Islet of Langerhans (tissue), 1 donor: ENCODE measurements around the gene RAB33A.
"Not testable (repeated sequence)": the region's sequence is repeated elsewhere in the genome, so short reads cannot be mapped to it uniquely, and the experiment has no call there.

ENCODE experiments used
- FAIRE-seq: peaks from one replicate; lab custom pipeline; 2011; peaks lifted over from hg19 to GRCh38; lab: Jason Lieb, UNC

RAB33A gene

GRCh38 chrX:130172127-130172845 lies 524 bp downstream of the RAB33A start:
- no peak for FAIRE-seq

DNA sequence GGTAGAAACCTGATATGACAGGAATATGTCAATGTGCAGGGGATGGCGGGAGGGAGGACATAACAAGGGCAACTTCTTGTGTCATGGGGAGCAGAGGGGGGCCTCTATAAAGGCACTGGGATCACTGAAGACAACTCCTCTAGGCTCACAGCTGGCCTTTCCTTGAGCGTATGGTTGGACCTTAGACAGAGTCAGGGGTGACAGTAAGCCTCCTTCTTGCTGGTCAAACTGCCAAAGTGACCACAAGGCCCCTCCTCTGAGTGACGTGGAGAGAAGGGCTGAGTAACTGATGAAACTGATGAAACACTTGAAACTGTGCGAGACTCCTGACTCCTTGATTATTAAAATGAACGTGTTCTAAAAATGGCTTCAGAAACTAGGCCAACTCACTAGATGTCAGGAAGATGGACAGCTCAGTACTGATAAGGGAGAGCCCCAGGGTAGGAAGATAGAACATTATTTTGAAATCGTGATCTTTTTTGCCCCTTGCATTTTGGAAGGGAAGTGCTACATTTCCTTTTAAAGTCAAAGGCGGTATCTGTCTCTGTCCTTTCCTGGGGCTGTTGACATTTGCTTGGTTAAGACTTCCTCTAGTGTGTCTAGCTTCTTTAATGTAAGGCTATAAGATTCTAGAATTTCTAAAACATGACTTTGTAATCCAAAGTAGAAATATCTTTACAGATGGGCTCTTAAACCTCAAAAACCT lies 1.6 kb downstream of the RAB33A start:
- FAIRE-seq, result no peak

DNA sequence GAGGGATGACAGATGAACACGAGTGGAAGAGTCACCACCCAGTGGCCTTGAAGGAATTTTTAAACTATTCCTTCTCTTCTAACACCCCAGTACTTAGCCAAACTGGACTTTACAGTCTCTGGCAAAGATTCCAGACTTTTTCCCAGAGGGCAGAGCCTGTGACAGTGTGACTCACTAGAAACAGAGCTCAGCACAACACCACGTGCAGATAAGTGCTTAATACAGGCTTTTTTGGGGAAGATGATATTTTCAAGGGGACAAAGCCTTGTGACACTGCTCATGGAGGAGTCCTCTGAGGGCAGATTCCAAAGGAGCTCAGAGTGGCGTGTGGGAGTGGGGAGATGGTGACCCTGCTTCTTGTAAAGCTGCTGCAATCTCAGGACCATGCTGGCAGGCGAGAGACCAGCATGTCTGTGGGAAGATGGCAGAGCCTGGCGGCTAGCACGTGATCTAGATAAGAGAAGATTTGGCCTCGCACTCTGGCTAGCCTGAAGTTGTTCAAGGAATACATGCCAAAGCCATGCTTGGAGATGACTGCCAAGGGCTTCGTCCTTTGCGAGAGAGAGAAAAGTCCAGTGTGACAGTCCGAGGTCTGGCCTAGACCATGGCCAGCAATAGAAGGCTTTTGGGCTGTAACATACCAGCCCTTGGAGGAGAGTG lies 2.4 kb downstream of the RAB33A start:
- FAIRE-seq, result no peak

- FAIRE-seq, result no peak
Measured at GRCh38 chrX:130174937-130175336, 3.2 kb downstream of the RAB33A start.

GRCh38 chrX:130176354-130176776 lies 4.6 kb downstream of the RAB33A start:
- FAIRE-seq, result no peak

- FAIRE-seq, result no peak
Measured at GRCh38 chrX:130176942-130177341, 5.2 kb downstream of the RAB33A start.

- FAIRE-seq, result no peak
Measured at GRCh38 chrX:130179170-130179569, 7.4 kb downstream of the RAB33A start.

- no peak for FAIRE-seq
Measured at GRCh38 chrX:130179579-130180215, 7.9 kb downstream of the RAB33A start.

DNA sequence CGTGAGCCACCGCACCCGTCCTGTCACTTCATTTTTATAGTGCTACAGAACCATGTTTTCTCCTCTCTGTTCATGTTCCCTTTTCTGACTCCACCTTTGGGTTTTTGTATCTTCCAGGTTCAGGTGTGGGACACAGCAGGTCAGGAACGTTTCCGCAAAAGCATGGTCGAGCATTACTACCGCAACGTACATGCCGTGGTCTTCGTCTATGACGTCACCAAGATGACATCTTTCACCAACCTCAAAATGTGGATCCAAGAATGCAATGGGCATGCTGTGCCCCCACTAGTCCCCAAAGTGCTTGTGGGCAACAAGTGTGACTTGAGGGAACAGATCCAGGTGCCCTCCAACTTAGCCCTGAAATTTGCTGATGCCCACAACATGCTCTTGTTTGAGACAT lies 12.4 kb downstream of the RAB33A start:
- no peak for FAIRE-seq

DNA sequence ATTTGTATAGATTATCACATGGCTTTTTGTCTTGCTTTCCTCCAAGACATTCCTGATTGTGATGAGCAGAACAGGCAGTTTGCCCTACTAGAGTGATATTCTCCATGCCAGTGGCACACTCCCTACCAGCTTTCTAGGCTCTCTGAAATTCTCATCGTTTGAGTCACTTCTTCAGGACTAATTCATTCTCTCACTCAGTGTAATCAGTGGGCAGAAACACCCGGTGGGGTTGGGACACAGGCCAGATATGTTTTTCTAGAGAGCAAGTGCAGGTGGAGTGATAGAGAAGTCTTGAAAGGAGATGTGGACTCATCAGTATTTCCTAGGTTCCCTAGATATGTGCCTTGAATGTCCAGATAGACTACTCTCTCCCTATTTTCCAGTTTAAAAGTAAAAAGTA lies 13.1 kb downstream of the RAB33A start:
- FAIRE-seq, result no peak

- no peak for FAIRE-seq
Measured at GRCh38 chrX:130186651-130187050, 14.9 kb downstream of the RAB33A start.

- FAIRE-seq, result no peak
Measured at GRCh38 chrX:130190801-130191200, 19.0 kb downstream of the RAB33A start.

- no peak for FAIRE-seq
Measured at GRCh38 chrX:130196466-130196865, 24.7 kb downstream of the RAB33A start.

DNA sequence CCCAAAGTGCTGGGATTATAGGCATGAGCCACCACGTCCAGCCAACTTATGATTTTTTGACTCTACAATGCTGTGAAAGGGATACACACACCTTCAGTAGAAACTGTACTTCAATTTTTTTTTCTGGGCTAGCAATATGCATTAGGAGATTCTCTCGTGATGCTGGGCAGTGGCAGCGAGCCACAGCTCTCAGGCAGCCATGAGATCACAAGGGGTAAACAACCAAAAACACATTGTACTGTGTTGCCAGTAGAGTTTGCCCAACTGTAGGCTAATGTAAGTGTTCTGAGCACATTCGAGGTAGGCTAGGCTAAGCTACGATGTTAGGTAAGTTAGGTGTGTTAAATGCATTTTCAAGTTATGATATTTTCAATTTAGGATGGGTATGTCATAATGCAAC lies 25.7 kb downstream of the RAB33A start:
- no peak for FAIRE-seq

DNA sequence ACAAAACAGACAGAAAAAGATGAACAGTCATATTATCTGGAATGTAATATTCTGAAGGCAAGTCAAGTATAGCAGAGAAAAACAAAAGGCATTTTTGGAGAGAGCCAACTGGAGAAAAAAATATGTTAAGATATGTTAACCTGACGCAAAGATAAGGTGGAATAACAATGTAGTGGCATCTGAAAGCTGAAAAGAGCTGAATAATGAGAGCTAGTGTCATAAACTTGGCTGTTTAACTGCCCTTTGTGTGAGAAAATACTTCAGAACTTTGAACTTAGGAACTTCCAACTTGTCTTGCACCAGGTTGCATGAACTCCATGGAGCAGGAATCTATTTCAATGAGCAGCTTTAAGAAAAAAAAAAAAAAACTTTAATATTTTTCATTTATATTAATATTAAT lies 32.9 kb downstream of the RAB33A start:
- no peak for FAIRE-seq

- FAIRE-seq, result no peak
Measured at GRCh38 chrX:130211415-130212186, 39.8 kb downstream of the RAB33A start.

DNA sequence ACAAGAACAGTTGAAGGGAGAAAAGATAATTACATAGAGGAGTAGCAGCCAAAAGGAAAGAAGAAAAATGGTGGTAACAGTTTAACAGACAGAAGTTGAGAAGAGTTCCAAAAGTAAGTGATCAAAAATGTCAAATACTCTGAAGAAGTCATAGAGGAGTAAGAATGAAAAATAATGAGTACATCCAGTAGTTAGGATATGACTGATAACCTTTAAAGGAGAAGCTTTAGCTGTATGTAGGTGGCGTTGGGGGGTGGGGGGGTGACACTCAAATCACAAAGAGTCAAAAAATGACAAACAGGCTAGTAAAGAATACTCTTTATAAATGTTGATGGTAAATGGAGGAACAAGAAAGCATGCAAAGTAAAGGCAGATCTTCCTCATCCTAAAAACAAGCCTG lies 40.6 kb downstream of the RAB33A start:
- no peak for FAIRE-seq

DNA sequence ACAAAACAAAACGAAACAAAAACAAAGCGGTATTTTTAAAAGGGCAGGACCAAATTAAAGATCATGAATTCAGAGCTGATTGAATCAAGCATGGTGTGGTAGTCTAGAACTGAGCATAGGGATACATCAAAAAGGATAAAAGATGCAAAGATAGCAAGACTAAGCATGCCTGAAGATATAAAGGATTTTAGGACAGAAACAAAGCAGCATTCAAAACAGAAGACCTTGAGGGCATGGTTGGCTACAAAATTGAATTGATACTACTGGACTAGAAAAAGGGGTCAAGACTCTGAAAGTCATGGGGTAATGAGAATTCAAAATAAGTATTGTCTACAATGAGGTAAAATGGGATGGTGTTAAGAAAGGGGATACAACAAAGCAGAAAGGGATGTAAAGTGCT lies 41.6 kb downstream of the RAB33A start:
- no peak for FAIRE-seq

GRCh38 chrX:130216320-130216719 lies 44.6 kb downstream of the RAB33A start:
- FAIRE-seq, result no peak

DNA sequence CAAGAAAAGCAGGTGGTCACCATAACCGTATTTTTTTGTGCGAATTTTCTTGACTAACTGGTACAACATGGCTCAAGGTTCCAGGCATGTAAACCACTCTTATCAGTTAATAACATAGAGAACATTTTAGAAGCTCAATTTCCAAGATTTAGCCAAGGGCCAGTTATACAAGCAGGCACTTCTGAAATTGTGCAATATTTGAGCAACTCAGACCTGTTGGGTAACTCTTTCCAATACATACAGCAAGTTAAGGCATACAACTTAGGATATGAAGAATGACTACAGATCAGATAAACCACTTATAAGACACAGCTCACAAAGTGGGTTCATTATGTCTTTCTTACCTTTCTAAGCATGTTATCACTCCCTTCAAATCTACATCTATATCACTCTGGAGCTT lies 53.0 kb downstream of the RAB33A start:
- no peak for FAIRE-seq

DNA sequence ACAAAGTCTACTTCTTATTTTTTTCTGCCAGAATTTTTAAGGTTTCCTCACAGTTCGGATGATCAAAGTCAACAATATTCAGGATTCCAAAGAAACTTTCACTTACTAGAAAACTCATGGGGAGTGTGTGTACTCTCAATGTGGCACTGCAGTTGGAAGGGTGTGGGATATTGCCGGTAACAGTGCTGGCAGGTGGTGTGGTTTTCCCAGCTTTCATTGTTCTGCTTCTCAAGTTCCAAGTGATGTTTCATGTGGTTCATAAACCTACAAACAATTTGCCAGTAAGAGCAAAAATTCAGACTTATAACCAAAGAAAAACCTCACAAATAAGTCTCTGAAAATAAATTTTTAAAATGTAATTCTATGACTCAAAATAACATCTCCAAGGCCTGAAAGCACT lies 57.1 kb downstream of the RAB33A start:
- FAIRE-seq, result peak; percentile 60

GRCh38 chrX:130231184-130231583 lies 59.4 kb downstream of the RAB33A start:
- not testable (repeated sequence) for FAIRE-seq
